Left forelimb (tissue), 1 donor: Measurements from ENCODE around the gene GLRX.

Source experiments
- DNase-seq: peaks from one replicate; pipeline ENCODE4 v3.0.0-alpha.2; 2018; ENCODE audit warnings: low spot score

GLRX gene

DNA sequence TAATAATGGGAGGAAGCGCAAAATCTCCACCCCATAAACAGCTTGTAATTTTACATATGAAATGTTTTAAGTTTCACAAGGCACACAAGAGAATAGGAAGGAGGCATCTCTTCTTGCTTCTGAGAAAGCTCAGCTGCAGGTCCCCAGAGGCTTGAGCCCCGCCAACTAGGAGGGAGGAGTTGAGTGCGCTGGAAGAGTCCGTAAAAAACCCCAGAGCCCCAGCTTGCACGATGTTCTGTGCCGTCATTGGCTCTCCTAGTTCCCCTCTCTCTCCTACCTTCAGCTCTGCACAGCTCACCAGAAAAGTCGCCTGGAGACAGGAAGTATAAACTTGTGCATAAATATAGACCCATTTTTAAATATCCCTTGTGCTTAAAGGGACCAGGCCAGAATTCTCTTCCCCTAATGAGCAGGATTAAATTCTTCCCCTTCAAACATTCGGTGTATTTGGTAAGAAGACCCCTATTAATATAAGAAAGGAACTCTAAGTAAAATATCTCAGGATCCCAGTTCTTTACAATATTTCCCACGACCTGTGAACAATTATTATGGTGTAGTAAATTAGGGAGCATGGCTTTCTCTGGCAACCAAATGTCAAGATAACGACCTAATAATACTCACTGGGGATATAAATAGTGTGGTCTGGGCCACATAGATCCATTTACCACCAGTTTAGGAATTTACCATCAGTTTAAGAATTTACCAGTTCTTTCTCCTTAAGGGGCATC, 13.7 kb downstream of the GLRX start:
- peak; percentile 73 for DNase-seq

GRCh38 chr5:95808013-95808685, 14.4 kb downstream of the GLRX start:
- no peak for DNase-seq

- DNase-seq, result no peak
These were observed 15.8 kb downstream of the GLRX start for GRCh38 chr5:95806687-95807086.

DNA sequence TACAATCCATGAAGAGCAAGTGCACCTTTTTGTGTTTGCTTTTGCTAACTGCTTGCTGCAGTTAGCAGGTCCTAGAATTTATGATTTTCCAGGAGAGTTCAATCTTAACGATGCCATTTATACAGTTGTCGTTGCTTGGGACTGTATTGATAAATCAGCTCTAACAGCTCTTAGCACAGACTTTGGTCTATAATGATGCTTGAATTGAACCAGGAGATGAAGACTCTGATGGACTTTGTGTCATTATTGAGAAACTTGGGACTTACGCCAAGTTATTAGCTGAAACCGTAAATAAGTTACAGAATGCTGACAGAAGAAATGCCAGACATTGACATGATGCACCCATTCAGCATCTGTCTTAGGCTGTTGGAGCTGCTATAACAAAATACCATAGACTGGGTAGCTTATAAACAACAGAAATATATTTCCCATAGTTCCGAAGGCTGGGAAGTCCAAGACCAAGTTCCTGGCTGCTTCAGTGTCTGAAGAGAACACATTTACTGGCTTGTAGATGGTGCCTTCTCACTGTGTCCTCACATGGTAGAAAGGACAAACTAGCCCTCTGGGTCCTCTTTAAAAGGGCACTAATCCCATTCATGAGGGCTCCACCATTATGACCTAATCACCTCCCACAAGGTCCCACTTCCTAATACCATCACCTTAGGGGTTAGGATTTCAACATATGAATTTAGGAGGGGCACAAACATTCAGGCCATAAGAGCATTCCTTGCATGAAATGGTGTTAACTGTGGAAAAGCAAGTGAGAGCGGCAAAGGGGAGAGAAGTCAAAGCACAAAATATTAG, 17.6 kb downstream of the GLRX start:
- no peak for DNase-seq

DNA sequence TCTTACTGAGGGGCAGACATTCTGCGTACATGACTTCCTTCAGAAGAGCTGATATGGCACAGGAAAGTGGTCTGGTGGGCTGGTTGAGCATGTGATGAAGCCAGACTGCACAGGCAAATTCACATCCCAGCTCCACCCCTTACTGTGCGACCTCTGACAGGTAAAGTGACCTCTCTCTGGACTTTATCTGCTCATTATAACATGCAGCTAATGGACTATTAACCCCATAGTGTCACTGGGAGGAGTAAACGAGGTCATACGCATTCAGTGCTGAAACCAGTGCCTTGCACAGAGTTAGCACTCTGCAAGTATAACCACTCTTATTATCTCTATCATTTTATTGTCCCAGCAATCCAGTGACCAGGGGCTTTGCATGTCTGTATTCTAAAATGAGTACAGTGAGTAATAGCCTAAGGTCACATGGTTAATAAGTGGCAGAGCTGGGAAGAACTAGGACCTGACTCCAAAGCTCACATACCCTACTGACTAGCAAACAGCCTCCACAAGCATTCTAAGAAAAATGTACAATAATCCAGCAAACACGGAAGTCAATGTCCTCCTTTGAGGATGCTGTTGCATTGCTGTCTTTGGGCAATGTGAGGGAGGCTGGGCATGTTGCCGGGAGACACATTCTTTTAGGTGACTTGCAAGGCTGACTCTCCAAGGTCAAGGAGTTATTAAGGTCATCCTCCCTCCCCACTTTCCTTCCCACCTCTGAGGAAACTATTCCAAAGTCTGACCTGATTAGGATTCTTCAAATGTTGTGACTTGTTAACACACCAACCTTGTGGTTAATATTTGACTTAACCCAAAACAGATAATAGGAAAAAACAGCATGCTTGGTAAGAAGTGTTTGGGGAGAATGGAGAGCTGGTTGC, 19.0 kb downstream of the GLRX start:
- no peak for DNase-seq

DNA sequence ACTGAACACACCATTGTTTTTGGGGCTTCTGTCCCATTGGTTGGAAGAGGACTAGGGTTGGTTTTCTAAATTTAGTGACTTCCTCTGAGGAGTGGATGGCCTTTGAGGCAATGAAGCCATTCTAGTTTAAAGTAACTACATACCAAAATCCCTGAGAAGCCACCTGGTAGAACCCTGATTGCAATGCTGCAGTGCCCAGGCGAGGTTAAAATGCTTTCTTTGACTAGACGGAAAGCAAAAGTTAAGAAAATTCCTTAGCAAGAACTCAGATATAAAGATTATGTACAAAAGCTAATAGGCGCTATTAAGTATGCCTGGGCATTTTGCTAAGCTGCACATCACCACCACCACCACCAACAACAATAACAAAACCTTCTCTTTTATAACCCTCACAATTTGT, 20.6 kb downstream of the GLRX start:
- DNase-seq, result no peak

DNA sequence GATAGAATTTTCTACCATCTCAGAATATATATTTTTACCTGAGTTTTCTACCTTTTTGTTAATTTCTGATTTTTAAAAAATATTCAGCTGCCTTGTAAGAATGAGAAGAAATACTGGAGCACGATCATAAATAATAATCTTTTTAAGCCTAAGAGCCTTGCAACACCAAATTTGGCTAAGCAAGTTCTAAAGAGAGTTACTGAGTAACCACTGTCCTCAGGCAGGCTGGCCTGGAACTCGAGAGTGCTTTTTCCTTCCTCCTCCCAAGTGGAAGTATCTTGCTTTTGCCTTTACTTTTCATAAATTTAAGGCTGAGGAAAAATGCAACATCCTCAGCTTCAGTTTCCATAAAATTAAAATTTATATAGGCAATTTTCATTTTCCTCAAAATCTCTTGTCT, 21.0 kb downstream of the GLRX start:
- no peak for DNase-seq

GRCh38 chr5:95800553-95800952, 22.0 kb downstream of the GLRX start:
- no peak for DNase-seq

- no peak for DNase-seq
These were observed 23.2 kb downstream of the GLRX start for GRCh38 chr5:95799191-95799835.

- no peak for DNase-seq
These were observed 24.0 kb downstream of the GLRX start for GRCh38 chr5:95798545-95798944.

GRCh38 chr5:95798048-95798447, 24.5 kb downstream of the GLRX start:
- no peak for DNase-seq

- DNase-seq, result no peak
These were observed 25.2 kb downstream of the GLRX start for GRCh38 chr5:95797301-95797700.

DNA sequence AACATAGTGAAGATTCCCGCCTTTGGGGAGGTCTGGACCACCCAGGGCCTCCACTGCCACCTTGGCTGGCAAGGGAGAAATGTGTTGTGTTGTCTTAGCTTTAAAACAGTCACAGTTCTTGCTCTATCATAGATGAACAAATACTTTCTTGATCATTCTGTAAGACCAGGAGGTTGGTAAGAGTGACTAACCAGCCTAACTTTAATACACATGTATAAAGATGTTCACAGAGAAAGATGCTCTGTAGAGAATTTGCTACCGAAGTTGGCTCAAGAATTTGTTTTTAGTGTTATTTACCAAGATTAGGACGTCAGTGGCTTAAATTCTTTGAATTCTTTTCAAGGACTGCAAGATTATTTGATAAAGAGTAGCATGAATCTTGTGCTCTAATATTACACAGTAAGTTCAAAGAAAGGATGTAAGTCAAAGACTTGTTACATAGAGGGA, 28.4 kb downstream of the GLRX start:
- DNase-seq, result no peak

DNA sequence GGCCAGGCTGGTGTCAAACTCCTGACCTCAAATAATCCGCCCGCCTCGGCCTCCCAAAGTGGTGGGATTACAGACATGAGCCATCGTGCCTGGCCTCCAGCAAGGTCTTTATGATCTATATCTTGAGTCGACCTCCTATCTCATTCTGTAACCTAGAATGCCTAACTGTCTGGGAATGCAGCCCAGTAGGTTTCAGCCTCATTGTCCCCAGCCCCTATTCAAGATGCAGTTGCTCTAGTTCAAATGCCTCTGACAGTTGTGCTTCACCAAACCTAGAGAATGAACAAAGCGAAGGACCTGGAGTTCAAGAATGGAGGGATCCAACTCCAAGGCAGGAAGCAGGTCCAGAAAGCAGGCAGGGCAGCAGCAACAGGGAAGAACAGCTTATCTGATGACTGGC, 30.8 kb downstream of the GLRX start:
- no peak for DNase-seq

GRCh38 chr5:95788493-95788892, 34.0 kb downstream of the GLRX start:
- no peak for DNase-seq

DNA sequence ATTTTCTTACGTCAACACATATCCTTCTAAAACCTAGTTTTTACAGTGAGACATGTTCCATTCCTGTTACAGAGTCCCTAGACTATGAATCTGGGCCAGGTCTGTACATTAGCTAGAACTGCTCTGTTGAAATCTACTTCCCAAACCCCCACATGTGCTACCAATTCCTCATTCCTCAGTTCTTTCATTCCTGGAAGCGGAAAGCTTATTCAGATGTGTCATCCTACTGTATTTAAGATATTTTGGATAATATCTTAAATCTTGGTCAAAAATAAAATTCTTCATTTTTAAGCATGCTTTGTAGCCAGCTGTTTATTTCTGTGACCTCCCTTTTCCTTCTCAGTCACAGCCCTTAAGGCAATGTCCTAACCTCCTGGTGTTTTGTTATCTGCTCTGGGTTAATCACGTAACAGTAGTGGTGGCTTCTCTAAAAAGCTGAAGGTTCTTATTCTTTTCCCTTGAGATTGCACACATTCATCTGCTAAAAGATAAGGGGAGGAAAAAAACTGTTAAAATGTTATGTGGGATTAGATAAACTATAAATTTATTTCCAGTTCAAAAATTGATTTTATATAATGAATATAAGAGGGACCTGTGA, 35.6 kb downstream of the GLRX start:
- DNase-seq, result no peak

- DNase-seq, result no peak
These were observed 37.8 kb downstream of the GLRX start for GRCh38 chr5:95784514-95785302.

GRCh38 chr5:95783661-95784060, 38.9 kb downstream of the GLRX start:
- DNase-seq, result no peak

DNA sequence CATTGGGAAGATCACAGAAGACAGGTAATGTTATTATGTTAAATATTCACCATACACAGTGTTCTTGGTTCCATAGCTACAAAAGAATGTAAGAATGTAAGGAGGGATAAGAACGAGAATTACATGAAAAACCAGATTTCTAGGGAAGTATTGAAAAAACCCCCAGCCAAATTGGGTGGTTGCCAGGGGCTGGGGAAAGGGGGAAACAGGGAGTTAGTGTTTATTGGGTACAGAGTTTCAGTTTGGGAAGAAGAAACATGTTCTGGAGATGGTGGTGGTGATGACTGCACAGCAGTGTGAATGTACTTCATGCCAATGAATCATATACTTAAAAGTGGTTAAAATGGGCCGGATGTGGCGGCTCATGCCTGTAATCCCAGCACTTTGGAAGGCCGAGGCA, 40.3 kb downstream of the GLRX start:
- DNase-seq, result no peak

DNA sequence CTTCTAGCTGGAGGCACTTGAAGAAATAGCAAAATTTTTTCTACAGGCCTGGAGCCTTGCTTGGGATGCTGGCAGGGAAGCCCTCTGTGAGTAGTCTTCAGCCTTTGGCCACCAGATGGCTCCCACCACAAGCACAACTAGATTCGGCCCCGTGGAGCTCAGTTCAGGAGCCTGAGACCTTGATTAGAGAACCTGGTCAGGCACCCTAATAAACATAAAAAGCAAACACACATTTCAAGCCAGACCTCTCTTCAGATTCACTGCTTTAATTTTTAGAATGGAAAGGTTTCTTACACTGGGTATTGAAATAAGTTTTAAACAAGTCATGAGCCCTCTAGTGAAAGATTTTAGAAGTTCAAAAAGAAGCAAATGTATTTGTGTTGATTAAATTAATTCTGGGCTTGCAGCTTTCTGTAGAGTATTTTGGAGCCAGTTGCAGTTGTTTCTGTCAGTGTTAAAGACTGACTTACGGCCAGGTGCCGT, 41.4 kb downstream of the GLRX start:
- DNase-seq, result peak; percentile 74
